K562 (cell line): ENCODE measurements around the gene MEI4. TPM values are rescaled to one million over a fixed set of nuclear protein-coding genes. Genes with fewer than 3 reads are reported as not detected.
"Not testable (repeated sequence)": the region's sequence is repeated elsewhere in the genome, so short reads cannot be mapped to it uniquely, and the experiment has no call there.

ENCODE experiments used
- ATAC-seq: fragments of 200-7000 bp; cut with Tn5 transposase; 3 replicates; pipeline ENCODE4 v1.9.1; 2020; ENCODE audit warnings: moderate library complexity
- BruUV-seq: library from RNA; stranded (reverse); fragments of 400-500 nt; replicated peaks from 2 replicates; lab custom pipeline; 2021; lab: Mats Ljungman, UMichigan
- CTCF ChIA-PET: fragments of 300-600 bp; formaldehyde crosslinking; extraction: SDS; loops from one replicate; lab custom pipeline; 2021; ENCODE audit warnings: low intra/inter-chr PET ratio; lab: Yijun Ruan, JAX
- POLR2A ChIA-PET: fragments of 300-600, 350-650 bp; sonication (Branson Sonifier 250); formaldehyde crosslinking; extraction: SDS; loops from one replicate; lab custom pipeline; 2021; ENCODE audit warnings: antibody characterized with exemption, inconsistent platforms; lab: Yijun Ruan, JAX
- DNase-seq, 4 experiments: peaks; one replicate each; pipeline versions ENCODE4 v3.0.0 to v3.0.0-alpha.2; 2011 to 2018; ENCODE audit warnings: low spot score in 3 of 4, mixed read lengths in 3 of 4; ENCODE audit errors: extremely low read depth in 1 of 4
- FAIRE-seq: peaks from 2 replicates; lab custom pipeline; 2011; peaks lifted over from hg19 to GRCh38; lab: Jason Lieb, UNC
- H2AFZ ChIP-seq: 2 replicates; pipeline ENCODE4 v1.6.0; 2011; ENCODE audit warnings: low read depth, low read length, control low read depth, inconsistent platforms
- H3K27ac ChIP-seq: fragments of 200-600 bp; 3 replicates; pipeline ENCODE4 v1.8.0; 2011; ENCODE audit warnings: low read depth, mild to moderate bottlenecking, control low read depth, inconsistent platforms, low read length, moderate library complexity, mixed read lengths; ENCODE audit errors: extremely low read depth
- H3K27me3 ChIP-seq, 2 experiments: fragments of 300-600 bp in 1 of 2; 2 replicates in 1 of 2; 3 replicates in 1 of 2; pipeline versions ENCODE4 v1.6.0 to v1.8.0; 2011; ENCODE audit warnings: inconsistent platforms in 2 of 2, low read length in 2 of 2, mild to moderate bottlenecking in 1 of 2, mixed read lengths in 1 of 2, moderate library complexity in 1 of 2; ENCODE audit not compliant: control insufficient read depth in 2 of 2, insufficient read depth in 2 of 2
- H3K36me3 ChIP-seq: fragments of 300-600 bp; 3 replicates; pipeline ENCODE4 v1.8.0; 2011; ENCODE audit warnings: mild to moderate bottlenecking, low read length, inconsistent platforms; ENCODE audit not compliant: control insufficient read depth, insufficient read depth
- H3K4me1 ChIP-seq, 2 experiments: fragments of 200-600 bp in 1 of 2; replicated peaks in 1 of 2; 2 replicates in 1 of 2; 3 replicates in 1 of 2; pipeline versions ENCODE4 v1.5.1 to v1.8.0; 2011; ENCODE audit warnings: inconsistent platforms in 2 of 2, low read length in 2 of 2, mild to moderate bottlenecking in 1 of 2, mixed read lengths in 1 of 2, moderate library complexity in 1 of 2; ENCODE audit not compliant: control insufficient read depth in 2 of 2, insufficient read depth in 2 of 2
- H3K4me2 ChIP-seq: 2 replicates; pipeline ENCODE4 v1.6.1; 2011; ENCODE audit warnings: low read length, control low read depth, inconsistent platforms, mixed read lengths; ENCODE audit not compliant: insufficient read depth
- H3K4me3 ChIP-seq: fragments of 200-600 bp; sonication (generic), shearing (Covaris generic); 2 replicates; pipeline ENCODE4 v1.5.1; 2016; ENCODE audit warnings: control low read depth, inconsistent platforms
- H3K79me2 ChIP-seq: fragments of 200-600 bp; 3 replicates; pipeline ENCODE4 v1.8.0; 2011; ENCODE audit warnings: low read length, inconsistent platforms; ENCODE audit not compliant: control insufficient read depth, insufficient read depth
- H3K9ac ChIP-seq, 2 experiments: 2 replicates each; pipeline versions ENCODE4 v1.6.0 to v1.6.1; 2011; ENCODE audit warnings: low read depth in 2 of 2, low read length in 2 of 2, control low read depth in 1 of 2, inconsistent platforms in 1 of 2, mild to moderate bottlenecking in 1 of 2, mixed read lengths in 1 of 2; ENCODE audit not compliant: insufficient read depth in 1 of 2
- H3K9me1 ChIP-seq: one replicate; pipeline ENCODE4 v1.6.0; 2011; ENCODE audit warnings: inconsistent platforms, mild to moderate bottlenecking, low read length, moderate library complexity; ENCODE audit not compliant: control insufficient read depth, insufficient read depth
- H3K9me3 ChIP-seq: replicated peaks from 2 replicates; pipeline ENCODE4 v1.5.1; 2011; ENCODE audit warnings: low read depth, low read length, inconsistent platforms; ENCODE audit not compliant: control insufficient read depth, insufficient read depth
- H4K20me1 ChIP-seq: replicated peaks from 2 replicates; pipeline ENCODE4 v1.6.1; 2011; ENCODE audit warnings: low read length, inconsistent platforms, mixed read lengths; ENCODE audit not compliant: control insufficient read depth, insufficient read depth
- ESRRA ChIP-seq: fragments of 450-650 bp; IDR thresholded peaks from 2 replicates; pipeline ENCODE4 v1.6.1; 2014; ENCODE audit warnings: low read depth, mild to moderate bottlenecking, moderate library complexity, borderline replicate concordance
- PHTF2 ChIP-seq: fragments of 250-450 bp; sonication (Bioruptor Pico); IDR thresholded peaks from 2 replicates; pipeline ENCODE4 v1.5.0; 2021; ENCODE audit warnings: mild to moderate bottlenecking
- POLR2B ChIP-seq: fragments of 450-650 bp; IDR thresholded peaks from 2 replicates; pipeline ENCODE4 v1.6.1; 2018; ENCODE audit warnings: low read depth; ENCODE audit not compliant: partially characterized antibody
- ZNF316 ChIP-seq: fragments of 450-650 bp; IDR thresholded peaks from 2 replicates; pipeline ENCODE4 v1.6.1; 2016
- WGBS: fragments of 100-300 bp; shearing (Covaris generic); methylation state at CpG from one replicate; pipeline ENCODE4 v1.1.6; 2016; ENCODE audit warnings: low coverage, mixed read lengths; ENCODE audit not compliant: insufficient coverage; ENCODE audit errors: missing lambda C conversion rate; 5-methylcytosine and 5-hydroxymethylcytosine counted together
- in situ Hi-C: fragments of 300-500 bp; cut with MboI; formaldehyde crosslinking; loops from 4 replicates; pipeline ENCODE4 v1.15.0; 2018; ENCODE audit warnings: inconsistent platforms, mixed read lengths
- intact Hi-C: fragments of 100-400 bp; cut with micrococcal nuclease; formaldehyde crosslinking; loops from 2 replicates; pipeline ENCODE4 v1.14.2; 2022
- polyA plus RNA-seq, 8 experiments: library from polyadenylated mRNA; depleted of rRNA in 4 of 8; stranded (reverse) in 5 of 8; unstranded in 3 of 8; fragments of >200 nt; fragmentation: Nextera tagmentation in 2 of 8; fragmentation: Illumina TruSeq in 1 of 8; extraction: Ambion mirVana in 2 of 8; extraction: Trizol in 1 of 8; gene quantifications; 2 replicates each; pipeline versions ENCODE4 v1.2.1 to v1.2.3, GENCODE V29; 2011 to 2014; ENCODE audit warnings: inconsistent platforms in 1 of 8, missing spikeins in 1 of 8
- total RNA-seq, 7 experiments: library from RNA; depleted of rRNA in 6 of 7; stranded (reverse); fragments of >200 nt in 6 of 7; fragmentation: Illumina TruSeq in 2 of 7; extraction: Trizol in 2 of 7; gene quantifications; 2 replicates each; pipeline versions ENCODE4 v1.2.1 to v1.2.3, GENCODE V29; 2011 to 2021; ENCODE audit warnings: low replicate concordance in 1 of 7
- TF ChIP-seq, protein P1 (sequence below): IDR thresholded peaks from 2 replicates; pipeline ENCODE4 v1.6.1; 2011; ENCODE audit warnings: borderline replicate concordance, low read depth, mild to moderate bottlenecking, moderate library complexity, low read length; ENCODE audit not compliant: insufficient read depth, poor library complexity, severe bottlenecking
- TF ChIP-seq, protein P2 (sequence below): fragments of 250-450 bp; sonication (Bioruptor Pico); IDR thresholded peaks from 2 replicates; pipeline ENCODE4 v1.5.0; 2022; ENCODE audit warnings: mild to moderate bottlenecking

Gene MEI4
- total and polyA plus RNA-seq, 9 of the 15 experiments (the other 6 are each of a cell fraction or from before 2014, with no cell fraction given) = not detected

DNA sequence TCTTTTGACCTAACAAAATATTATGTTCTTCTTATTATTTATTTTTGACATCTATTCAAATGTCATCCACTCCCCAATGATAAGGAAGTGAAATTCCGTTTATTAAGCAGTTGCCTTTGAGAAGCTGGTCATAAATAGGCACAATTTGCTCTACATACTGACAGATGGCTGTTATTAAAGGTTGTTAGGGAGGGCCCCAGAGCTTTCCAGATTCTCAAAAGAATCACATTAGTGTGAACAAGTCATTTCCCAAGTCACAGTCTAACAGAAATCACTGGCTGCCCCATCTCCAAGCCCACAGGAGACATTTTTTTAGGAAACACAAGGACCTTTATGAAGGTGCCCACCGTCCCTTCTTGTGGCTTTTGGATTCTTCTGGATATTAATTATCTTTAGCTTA lies 172.4 kb downstream of the MEI4 start (continued):
- TF ChIP-seq ESRRA (no peak), POLR2B (no peak), PHTF2 (CRISPR knock-in tag) (no peak)
- TF ChIP-seq, protein P1, sequence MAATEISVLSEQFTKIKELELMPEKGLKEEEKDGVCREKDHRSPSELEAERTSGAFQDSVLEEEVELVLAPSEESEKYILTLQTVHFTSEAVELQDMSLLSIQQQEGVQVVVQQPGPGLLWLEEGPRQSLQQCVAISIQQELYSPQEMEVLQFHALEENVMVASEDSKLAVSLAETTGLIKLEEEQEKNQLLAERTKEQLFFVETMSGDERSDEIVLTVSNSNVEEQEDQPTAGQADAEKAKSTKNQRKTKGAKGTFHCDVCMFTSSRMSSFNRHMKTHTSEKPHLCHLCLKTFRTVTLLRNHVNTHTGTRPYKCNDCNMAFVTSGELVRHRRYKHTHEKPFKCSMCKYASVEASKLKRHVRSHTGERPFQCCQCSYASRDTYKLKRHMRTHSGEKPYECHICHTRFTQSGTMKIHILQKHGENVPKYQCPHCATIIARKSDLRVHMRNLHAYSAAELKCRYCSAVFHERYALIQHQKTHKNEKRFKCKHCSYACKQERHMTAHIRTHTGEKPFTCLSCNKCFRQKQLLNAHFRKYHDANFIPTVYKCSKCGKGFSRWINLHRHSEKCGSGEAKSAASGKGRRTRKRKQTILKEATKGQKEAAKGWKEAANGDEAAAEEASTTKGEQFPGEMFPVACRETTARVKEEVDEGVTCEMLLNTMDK = no peak

DNA sequence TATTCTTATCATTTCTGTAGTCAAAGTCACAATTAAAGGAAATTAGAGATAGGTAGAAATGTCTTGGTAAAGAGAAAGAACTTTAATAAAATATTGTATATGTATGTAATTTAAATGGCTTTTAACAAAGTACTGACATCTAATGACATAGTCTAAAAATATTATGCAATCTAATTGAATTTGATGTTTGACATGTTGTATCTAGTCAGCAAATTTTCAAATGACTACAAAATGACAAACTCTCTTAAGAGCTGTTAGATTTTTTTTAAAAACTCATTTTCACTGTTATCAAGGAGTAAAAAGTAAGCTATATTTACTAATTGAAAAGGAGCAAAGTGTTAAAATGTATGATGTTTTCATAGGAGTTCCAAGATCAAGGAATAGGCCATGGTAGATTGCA lies 176.9 kb downstream of the MEI4 start:
- H3K36me3 ChIP-seq = no peaks in the 10 kb centered on the region
- no peak overlapping the region for H2AFZ ChIP-seq
- in situ Hi-C loops (no loop called here), intact Hi-C loops (no loop called here)
- H3K4me3 ChIP-seq = no peak overlapping the region
- H3K79me2 ChIP-seq = no peaks in the 10 kb centered on the region
- ATAC-seq (no peak), FAIRE-seq (no peak), DNase-seq (no peak)
- H3K27ac ChIP-seq = no peak overlapping the region
- TF ChIP-seq, protein P2, sequence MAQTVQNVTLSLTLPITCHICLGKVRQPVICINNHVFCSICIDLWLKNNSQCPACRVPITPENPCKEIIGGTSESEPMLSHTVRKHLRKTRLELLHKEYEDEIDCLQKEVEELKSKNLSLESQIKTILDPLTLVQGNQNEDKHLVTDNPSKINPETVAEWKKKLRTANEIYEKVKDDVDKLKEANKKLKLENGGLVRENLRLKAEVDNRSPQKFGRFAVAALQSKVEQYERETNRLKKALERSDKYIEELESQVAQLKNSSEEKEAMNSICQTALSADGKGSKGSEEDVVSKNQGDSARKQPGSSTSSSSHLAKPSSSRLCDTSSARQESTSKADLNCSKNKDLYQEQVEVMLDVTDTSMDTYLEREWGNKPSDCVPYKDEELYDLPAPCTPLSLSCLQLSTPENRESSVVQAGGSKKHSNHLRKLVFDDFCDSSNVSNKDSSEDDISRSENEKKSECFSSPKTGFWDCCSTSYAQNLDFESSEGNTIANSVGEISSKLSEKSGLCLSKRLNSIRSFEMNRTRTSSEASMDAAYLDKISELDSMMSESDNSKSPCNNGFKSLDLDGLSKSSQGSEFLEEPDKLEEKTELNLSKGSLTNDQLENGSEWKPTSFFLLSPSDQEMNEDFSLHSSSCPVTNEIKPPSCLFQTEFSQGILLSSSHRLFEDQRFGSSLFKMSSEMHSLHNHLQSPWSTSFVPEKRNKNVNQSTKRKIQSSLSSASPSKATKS (CRISPR knock-in tag) = no peak
- peak; percentile 49; the same call in 1 of the 2 replicates for TF ChIP-seq ZNF316
- H3K27me3 ChIP-seq = no peaks in the 10 kb centered on the region
- H4K20me1 ChIP-seq = no peaks in the 10 kb centered on the region
- ChIA-PET CTCF (no interaction called here), POLR2A (no interaction called here)
- no peaks in the 10 kb centered on the region for H3K4me1 ChIP-seq
- H3K9ac ChIP-seq = no peak overlapping the region
- H3K9me1 ChIP-seq = no peaks in the 10 kb centered on the region
- H3K9me3 ChIP-seq = no peaks in the 10 kb centered on the region
- no peak overlapping the region for H3K4me2 ChIP-seq
- no TSS peak for BruUV-seq

DNA sequence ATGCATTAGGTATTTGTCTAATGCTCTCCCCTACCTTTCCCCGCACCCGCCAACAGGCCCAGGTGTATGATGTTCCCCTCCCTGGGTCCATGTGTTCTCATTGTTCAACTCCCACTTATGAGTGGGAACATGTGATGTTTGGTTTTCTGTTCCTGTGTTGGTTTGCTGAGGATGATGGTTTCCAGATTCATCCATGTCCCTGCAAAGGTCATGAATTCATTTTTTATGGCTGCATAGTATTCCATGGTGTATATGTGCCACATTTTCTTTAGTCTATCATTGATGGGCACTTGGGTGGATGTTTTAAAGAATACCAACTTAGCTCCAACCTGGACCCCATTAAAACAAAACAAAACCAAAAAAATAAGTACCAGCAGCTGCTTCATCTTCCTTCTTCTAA lies 180.9 kb downstream of the MEI4 start:
- H3K4me3 ChIP-seq, DNase-seq, BruUV-seq, H3K4me2 ChIP-seq, H3K27me3 ChIP-seq, FAIRE-seq, H3K9ac ChIP-seq, intact Hi-C loops, H2AFZ ChIP-seq, CTCF ChIA-PET, H4K20me1 ChIP-seq, in situ Hi-C loops, H3K9me3 ChIP-seq, H3K9me1 ChIP-seq, H3K79me2 ChIP-seq, H3K4me1 ChIP-seq, POLR2A ChIA-PET, H3K27ac ChIP-seq, H3K36me3 ChIP-seq, ATAC-seq: not testable (repeated sequence)
- 0% methylated on average over 2 of the region's 2 CpGs for WGBS
